HepG2 (cell line): Measurements from ENCODE around the gene SLC35A2. TPM values are rescaled to one million over a fixed set of nuclear protein-coding genes. Genes with fewer than 3 reads are reported as not detected.

Source experiments
- ARHGAP35 ChIP-seq: sonication (generic); formaldehyde crosslinking; IDR thresholded peaks from 2 replicates; pipeline ENCODE4 v1.9.0; 2022; ENCODE audit warnings: mild to moderate bottlenecking, inconsistent platforms, moderate library complexity, missing genetic modification reagents, borderline replicate concordance
- CENPX ChIP-seq: sonication (generic); formaldehyde crosslinking; IDR thresholded peaks from 2 replicates; pipeline ENCODE4 v1.9.0; 2021; ENCODE audit warnings: mild to moderate bottlenecking, missing genetic modification reagents, moderate library complexity
- ELF1 ChIP-seq: sonication (generic); formaldehyde crosslinking; IDR thresholded peaks from 2 replicates; pipeline ENCODE4 v1.4.0; 2020; ENCODE audit warnings: missing genetic modification reagents
- KDM6A ChIP-seq: IDR thresholded peaks from 2 replicates; pipeline ENCODE4 v1.6.1; 2016; ENCODE audit warnings: low read depth
- PHF8 ChIP-seq: sonication (generic); formaldehyde crosslinking; IDR thresholded peaks from 2 replicates; pipeline ENCODE4 v1.5.0; 2020; ENCODE audit warnings: missing genetic modification reagents
- PRPF4 ChIP-seq: fragments of 200-400 bp; formaldehyde crosslinking; IDR thresholded peaks from 2 replicates; pipeline ENCODE4 v1.6.1; 2016; ENCODE audit warnings: low read length, low read depth; ENCODE audit not compliant: poor library complexity, severe bottlenecking
- RARG ChIP-seq: sonication (generic); formaldehyde crosslinking; IDR thresholded peaks from 2 replicates; pipeline ENCODE4 v1.4.0; 2020; ENCODE audit warnings: low read depth, mild to moderate bottlenecking, missing genetic modification reagents
- REPIN1 ChIP-seq: sonication (generic); formaldehyde crosslinking; IDR thresholded peaks from 2 replicates; pipeline ENCODE4 v1.8.0; 2022; ENCODE audit warnings: missing genetic modification reagents, low read depth, mild to moderate bottlenecking, borderline replicate concordance
- SAP130 ChIP-seq: IDR thresholded peaks from 2 replicates; pipeline ENCODE4 v1.6.1; 2016; ENCODE audit warnings: low read depth
- SIN3B ChIP-seq: fragments of 150-350 bp; IDR thresholded peaks from 2 replicates; pipeline ENCODE4 v1.6.1; 2014; ENCODE audit warnings: low read length
- SMC3 ChIP-seq: IDR thresholded peaks from 2 replicates; pipeline ENCODE4 v1.6.1; 2011; ENCODE audit warnings: low read length, improper control_type of control experiment
- TIGD3 ChIP-seq: sonication (generic); formaldehyde crosslinking; IDR thresholded peaks from 2 replicates; pipeline ENCODE4 v1.5.1; 2020; ENCODE audit warnings: mild to moderate bottlenecking, missing genetic modification reagents, borderline replicate concordance
- ZBTB20 ChIP-seq: sonication (generic); formaldehyde crosslinking; IDR thresholded peaks from 2 replicates; pipeline ENCODE4 v1.8.1; 2023; ENCODE audit warnings: missing genetic modification reagents, low read depth, mild to moderate bottlenecking, borderline replicate concordance
- ZBTB4 ChIP-seq: sonication (generic); formaldehyde crosslinking; IDR thresholded peaks from 2 replicates; pipeline ENCODE4 v1.4.0; 2020; ENCODE audit warnings: missing genetic modification reagents, mild to moderate bottlenecking, borderline replicate concordance
- ZBTB7A ChIP-seq: sonication (generic); formaldehyde crosslinking; IDR thresholded peaks from 2 replicates; pipeline ENCODE4 v1.8.0; 2022; ENCODE audit warnings: mild to moderate bottlenecking, missing genetic modification reagents
- ZFX ChIP-seq: sonication (generic); formaldehyde crosslinking; IDR thresholded peaks from 2 replicates; pipeline ENCODE4 v1.4.0; 2020; ENCODE audit warnings: mild to moderate bottlenecking, low read depth, missing genetic modification reagents, moderate library complexity
- ZNF331 ChIP-seq: sonication (generic); formaldehyde crosslinking; IDR thresholded peaks from 2 replicates; pipeline ENCODE4 v1.4.0; 2020; ENCODE audit warnings: missing genetic modification reagents
- ZNF44 ChIP-seq: sonication (generic); formaldehyde crosslinking; IDR thresholded peaks from 2 replicates; pipeline ENCODE4 v1.5.1; 2020; ENCODE audit warnings: mild to moderate bottlenecking, missing genetic modification reagents
- ZNF576 ChIP-seq: sonication (generic); formaldehyde crosslinking; IDR thresholded peaks from 2 replicates; pipeline ENCODE4 v1.4.0; 2020; ENCODE audit warnings: mild to moderate bottlenecking, missing genetic modification reagents
- polyA plus RNA-seq, 8 experiments: library from polyadenylated mRNA; depleted of rRNA in 3 of 8; stranded (reverse) in 7 of 8; unstranded in 1 of 8; fragments of >200 nt; fragmentation: Illumina TruSeq in 4 of 8; extraction: Trizol in 4 of 8; gene quantifications; 2 replicates each; pipeline versions ENCODE4 v1.2.1 to v1.2.3, GENCODE V29; 2011 to 2016; ENCODE audit warnings: low read depth in 4 of 8, missing spikeins in 1 of 8, mixed read lengths in 1 of 8; ENCODE audit not compliant: insufficient read depth in 1 of 8
- total RNA-seq, 5 experiments: library from RNA; depleted of rRNA; stranded (reverse); fragments of >200 nt; fragmentation: Illumina TruSeq; extraction: Trizol; gene quantifications; 2 replicates each; pipeline ENCODE4 v1.2.3, GENCODE V29; 2016; ENCODE audit warnings: low read depth in 1 of 5
- TF ChIP-seq, protein P1 (sequence below): sonication (generic); formaldehyde crosslinking; IDR thresholded peaks from 2 replicates; pipeline ENCODE4 v1.5.0; 2020; ENCODE audit warnings: missing genetic modification reagents
- TF ChIP-seq, protein P2 (sequence below): sonication (generic); formaldehyde crosslinking; IDR thresholded peaks from 2 replicates; pipeline ENCODE4 v1.9.0; 2021; ENCODE audit warnings: missing genetic modification reagents, mild to moderate bottlenecking, borderline replicate concordance

The SLC35A2 gene
- total and polyA plus RNA-seq, 2 of the 13 experiments (the other 11 are each of a cell fraction or from before 2014, with no cell fraction given): 32.1 to 40.8 TPM

GRCh38 chrX:48891402-48892288 is 19.8 kb downstream of the SLC35A2 start (continued):
- TF ChIP-seq TIGD3 (no peak), SMC3 (no peak), ZNF331 (CRISPR knock-in tag) (no peak), PHF8 (peak; percentile 51; the same call in 1 of the 2 replicates), ZNF576 (CRISPR knock-in tag) (no peak), ZNF44 (no peak), SAP130 (CRISPR knock-in tag) (peak; percentile 23; the same call in 1 of the 2 replicates), RARG (no peak), CENPX (no peak), PRPF4 (no peak), ZFX (CRISPR knock-in tag) (peak; percentile 57), ZBTB4 (CRISPR knock-in tag) (no peak), REPIN1 (CRISPR knock-in tag) (peak; percentile 53; the same call in 1 of the 2 replicates), ELF1 (CRISPR knock-in tag) (no peak), ARHGAP35 (CRISPR knock-in tag) (no peak), ZBTB7A (CRISPR knock-in tag) (no peak), SIN3B (no peak), ZBTB20 (CRISPR knock-in tag) (no peak), KDM6A (no peak)
- TF ChIP-seq, protein P1, sequence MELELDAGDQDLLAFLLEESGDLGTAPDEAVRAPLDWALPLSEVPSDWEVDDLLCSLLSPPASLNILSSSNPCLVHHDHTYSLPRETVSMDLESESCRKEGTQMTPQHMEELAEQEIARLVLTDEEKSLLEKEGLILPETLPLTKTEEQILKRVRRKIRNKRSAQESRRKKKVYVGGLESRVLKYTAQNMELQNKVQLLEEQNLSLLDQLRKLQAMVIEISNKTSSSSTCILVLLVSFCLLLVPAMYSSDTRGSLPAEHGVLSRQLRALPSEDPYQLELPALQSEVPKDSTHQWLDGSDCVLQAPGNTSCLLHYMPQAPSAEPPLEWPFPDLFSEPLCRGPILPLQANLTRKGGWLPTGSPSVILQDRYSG: no peak
- TF ChIP-seq, protein P2, sequence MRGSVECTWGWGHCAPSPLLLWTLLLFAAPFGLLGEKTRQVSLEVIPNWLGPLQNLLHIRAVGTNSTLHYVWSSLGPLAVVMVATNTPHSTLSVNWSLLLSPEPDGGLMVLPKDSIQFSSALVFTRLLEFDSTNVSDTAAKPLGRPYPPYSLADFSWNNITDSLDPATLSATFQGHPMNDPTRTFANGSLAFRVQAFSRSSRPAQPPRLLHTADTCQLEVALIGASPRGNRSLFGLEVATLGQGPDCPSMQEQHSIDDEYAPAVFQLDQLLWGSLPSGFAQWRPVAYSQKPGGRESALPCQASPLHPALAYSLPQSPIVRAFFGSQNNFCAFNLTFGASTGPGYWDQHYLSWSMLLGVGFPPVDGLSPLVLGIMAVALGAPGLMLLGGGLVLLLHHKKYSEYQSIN (CRISPR knock-in tag): no peak
